GM18520 (cell line): ENCODE results near the gene TJP3.

Source experiments
- ATAC-seq: cut with Tn5 transposase; IDR thresholded peaks from one replicate; pipeline ENCODE4 v1.9.1; 2021; ENCODE audit not compliant: unreplicated experiment

The TJP3 gene

GRCh38 chr19:3782330-3782729, 74.1 kb downstream of the TJP3 start:
- no peak for ATAC-seq

GRCh38 chr19:3782903-3783302, 74.7 kb downstream of the TJP3 start:
- no peak for ATAC-seq

GRCh38 chr19:3783660-3784584, 75.7 kb downstream of the TJP3 start:
- ATAC-seq, result no peak

- no peak for ATAC-seq
Measured at GRCh38 chr19:3784607-3785450, 76.6 kb downstream of the TJP3 start.

GRCh38 chr19:3785451-3785937, 77.3 kb downstream of the TJP3 start:
- ATAC-seq, result no peak

GRCh38 chr19:3785938-3786824, 78.0 kb downstream of the TJP3 start, which contains the start of gene MATK:
TSS of gene MATK (minus strand) at chr19:3786381. CDS start at chr19:3785135, 1,246 bp downstream.
- no peak for ATAC-seq

- no peak for ATAC-seq
Measured at GRCh38 chr19:3788996-3789778, 81.0 kb downstream of the TJP3 start.

- no peak for ATAC-seq
Measured at GRCh38 chr19:3790209-3790734, 82.1 kb downstream of the TJP3 start.

GRCh38 chr19:3790941-3791340, 82.8 kb downstream of the TJP3 start:
- no peak for ATAC-seq

GRCh38 chr19:3792114-3792513, 83.9 kb downstream of the TJP3 start:
- ATAC-seq, result no peak

GRCh38 chr19:3793799-3794198, 85.6 kb downstream of the TJP3 start:
- ATAC-seq, result no peak

- ATAC-seq, result no peak
Measured at GRCh38 chr19:3796358-3796757, 88.2 kb downstream of the TJP3 start.

- ATAC-seq, result no peak
Measured at GRCh38 chr19:3798137-3798536, 90.0 kb downstream of the TJP3 start.
